DOHH2 (cell line): ENCODE results near the gene SUPT3H.

ENCODE experiments used
- H3F3A ChIP-seq: fragments of 200-600 bp; sonication (generic), shearing (Covaris generic); 2 replicates; pipeline ENCODE4 v1.6.0; 2016; ENCODE audit warnings: antibody characterized with exemption, mild to moderate bottlenecking; ENCODE audit not compliant: control insufficient read depth, insufficient read depth
- H3K27ac ChIP-seq: fragments of 200-600 bp; sonication (generic); 2 replicates; pipeline ENCODE4 v1.5.1; 2014; ENCODE audit warnings: low read depth, mild to moderate bottlenecking, low read length, moderate library complexity
- H3K27me3 ChIP-seq: fragments of 200-600 bp; sonication (generic); 2 replicates; pipeline ENCODE4 v1.6.1; 2014; ENCODE audit warnings: mild to moderate bottlenecking, low read length, mixed read lengths; ENCODE audit not compliant: control insufficient read depth
- H3K36me3 ChIP-seq: fragments of 200-600 bp; sonication (generic); 2 replicates; pipeline ENCODE4 v1.6.1; 2014; ENCODE audit warnings: mild to moderate bottlenecking, low read length, moderate library complexity, mixed read lengths; ENCODE audit not compliant: control insufficient read depth
- H3K4me1 ChIP-seq: fragments of 200-600 bp; sonication (generic); 2 replicates; pipeline ENCODE4 v1.6.1; 2014; ENCODE audit warnings: mild to moderate bottlenecking, low read length, mixed read lengths; ENCODE audit not compliant: control insufficient read depth
- H3K4me2 ChIP-seq: fragments of 200-600 bp; sonication (generic); 2 replicates; pipeline ENCODE4 v1.6.0; 2014; ENCODE audit warnings: mild to moderate bottlenecking, low read length, moderate library complexity
- H3K4me3 ChIP-seq: fragments of 200-600 bp; sonication (generic); 2 replicates; pipeline ENCODE4 v1.5.1; 2014; ENCODE audit warnings: mild to moderate bottlenecking, low read length, mixed read lengths
- H3K79me2 ChIP-seq: fragments of 200-600 bp; sonication (generic); 2 replicates; pipeline ENCODE4 v1.6.1; 2014; ENCODE audit warnings: mild to moderate bottlenecking, low read length, mixed read lengths; ENCODE audit not compliant: control insufficient read depth
- H3K9me2 ChIP-seq: fragments of 200-600 bp; sonication (generic); replicated peaks from 2 replicates; pipeline ENCODE4 v1.6.1; 2014; ENCODE audit warnings: mild to moderate bottlenecking, low read length, mixed read lengths; ENCODE audit not compliant: control insufficient read depth
- H3K9me3 ChIP-seq: fragments of 200-600 bp; sonication (generic); 2 replicates; pipeline ENCODE4 v1.6.1; 2014; ENCODE audit warnings: antibody characterized with exemption, low read length, mixed read lengths; ENCODE audit not compliant: control insufficient read depth, insufficient read depth
- H4K20me1 ChIP-seq: fragments of 200-600 bp; sonication (generic); 2 replicates; pipeline ENCODE4 v1.6.0; 2014; ENCODE audit warnings: low read depth, mild to moderate bottlenecking, antibody characterized with exemption, low read length, moderate library complexity; ENCODE audit not compliant: control insufficient read depth, insufficient read depth
- EZH2phosphoT487 ChIP-seq: fragments of 200-600 bp; sonication (generic); IDR thresholded peaks from 2 replicates; pipeline ENCODE4 v1.6.1; 2017; ENCODE audit warnings: borderline replicate concordance, mild to moderate bottlenecking, antibody characterized with exemption, low read length, moderate library complexity, mixed read lengths
- TF ChIP-seq, protein P1 (sequence below): fragments of 200-600 bp; sonication (generic); IDR thresholded peaks from one replicate; pipeline ENCODE4 v1.5.1; 2014; ENCODE audit warnings: antibody characterized with exemption, mild to moderate bottlenecking, low read depth, low read length; ENCODE audit not compliant: poor library complexity, severe bottlenecking

SUPT3H gene

DNA sequence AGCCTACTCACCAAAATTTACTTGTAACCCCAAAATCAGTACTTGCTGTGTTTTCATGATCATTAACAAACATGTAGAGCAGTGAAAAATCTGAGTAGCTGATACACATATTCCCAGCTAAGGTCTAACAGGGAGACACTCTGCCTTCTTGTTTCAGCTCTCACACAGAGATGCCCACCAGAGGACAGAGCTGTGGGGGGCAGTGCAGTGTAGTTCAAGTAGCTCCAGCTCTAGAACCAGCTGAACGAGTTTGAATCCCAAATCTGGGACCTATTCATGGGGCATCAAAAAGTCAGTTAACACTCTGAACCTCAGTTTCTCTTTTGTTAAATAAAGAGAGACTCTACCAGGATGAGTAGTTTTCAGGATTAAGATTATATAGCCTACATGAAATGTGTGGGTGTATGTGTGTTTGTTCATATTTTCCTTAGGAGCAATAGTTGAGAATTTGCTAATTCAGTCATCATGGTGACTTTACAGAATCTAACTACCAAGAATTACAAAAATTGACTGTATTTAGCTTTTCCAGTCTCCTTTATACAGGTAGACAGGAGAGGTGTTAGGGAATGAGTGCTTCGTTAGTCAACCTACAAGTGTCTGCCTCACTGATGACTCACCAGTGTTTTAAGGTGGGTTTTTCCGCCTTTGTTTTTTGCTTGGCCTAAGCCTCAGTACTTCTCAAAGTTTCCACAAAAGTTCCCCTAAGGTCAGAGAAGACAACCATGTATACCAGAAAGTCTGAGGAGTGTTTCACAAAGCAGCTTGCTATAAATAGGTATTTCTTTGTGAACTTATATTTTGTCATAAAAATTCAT is 213.6 kb downstream of the SUPT3H start:
- no peak overlapping the region for H3K4me2 ChIP-seq
- H3K36me3 ChIP-seq: no peaks in the 10 kb centered on the region
- H3K4me1 ChIP-seq: no peaks in the 10 kb centered on the region
- no peak overlapping the region for H3K27ac ChIP-seq
- no peaks in the 10 kb centered on the region for H4K20me1 ChIP-seq
- no peaks in the 10 kb centered on the region for H3K27me3 ChIP-seq
- no peaks in the 10 kb centered on the region for H3K9me3 ChIP-seq
- no peaks in the 10 kb centered on the region for H3F3A ChIP-seq
- H3K79me2 ChIP-seq: no peaks in the 10 kb centered on the region
- no peak overlapping the region for H3K4me3 ChIP-seq
- H3K9me2 ChIP-seq: no peaks in the 10 kb centered on the region
- no peak for TF ChIP-seq EZH2phosphoT487
- TF ChIP-seq, protein P1, sequence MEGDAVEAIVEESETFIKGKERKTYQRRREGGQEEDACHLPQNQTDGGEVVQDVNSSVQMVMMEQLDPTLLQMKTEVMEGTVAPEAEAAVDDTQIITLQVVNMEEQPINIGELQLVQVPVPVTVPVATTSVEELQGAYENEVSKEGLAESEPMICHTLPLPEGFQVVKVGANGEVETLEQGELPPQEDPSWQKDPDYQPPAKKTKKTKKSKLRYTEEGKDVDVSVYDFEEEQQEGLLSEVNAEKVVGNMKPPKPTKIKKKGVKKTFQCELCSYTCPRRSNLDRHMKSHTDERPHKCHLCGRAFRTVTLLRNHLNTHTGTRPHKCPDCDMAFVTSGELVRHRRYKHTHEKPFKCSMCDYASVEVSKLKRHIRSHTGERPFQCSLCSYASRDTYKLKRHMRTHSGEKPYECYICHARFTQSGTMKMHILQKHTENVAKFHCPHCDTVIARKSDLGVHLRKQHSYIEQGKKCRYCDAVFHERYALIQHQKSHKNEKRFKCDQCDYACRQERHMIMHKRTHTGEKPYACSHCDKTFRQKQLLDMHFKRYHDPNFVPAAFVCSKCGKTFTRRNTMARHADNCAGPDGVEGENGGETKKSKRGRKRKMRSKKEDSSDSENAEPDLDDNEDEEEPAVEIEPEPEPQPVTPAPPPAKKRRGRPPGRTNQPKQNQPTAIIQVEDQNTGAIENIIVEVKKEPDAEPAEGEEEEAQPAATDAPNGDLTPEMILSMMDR: no peak

DNA sequence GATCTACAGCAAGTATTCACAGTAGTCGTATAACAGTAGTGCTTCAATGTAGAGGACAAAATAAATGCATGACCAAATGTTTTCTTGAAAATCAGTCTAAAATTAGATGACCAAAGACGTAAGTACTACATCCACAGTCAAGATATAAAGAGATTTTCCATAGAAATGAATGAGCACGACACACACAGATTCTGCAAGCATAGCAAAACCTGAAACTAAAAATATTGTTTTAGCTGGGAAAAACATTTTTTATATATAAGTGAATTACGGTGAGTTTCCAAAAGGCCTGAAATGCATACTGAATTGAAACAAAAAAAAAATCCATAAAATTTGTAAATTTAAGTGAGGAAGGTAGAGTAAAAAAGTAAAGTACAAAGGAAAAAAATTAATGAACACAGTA is 217.4 kb downstream of the SUPT3H start:
- Histone ChIP-seq H3K9me2 (no peaks in the 10 kb centered on the region), H3K27ac (no peak overlapping the region), H3K79me2 (no peaks in the 10 kb centered on the region), H3K9me3 (no peaks in the 10 kb centered on the region), H3F3A (no peaks in the 10 kb centered on the region), H3K27me3 (no peaks in the 10 kb centered on the region), H3K4me2 (no peak overlapping the region), H3K4me1 (no peaks in the 10 kb centered on the region), H3K4me3 (no peak overlapping the region), H3K36me3 (no peaks in the 10 kb centered on the region), H4K20me1 (no peaks in the 10 kb centered on the region)
- TF ChIP-seq, protein P1: no peak
- TF ChIP-seq EZH2phosphoT487: no peak

GRCh38 chr6:45156075-45156474 is 221.7 kb downstream of the SUPT3H start:
- H3K79me2 ChIP-seq: no peaks in the 10 kb centered on the region
- H3K27ac ChIP-seq: no peak overlapping the region
- H3K4me1 ChIP-seq: no peaks in the 10 kb centered on the region
- H3K27me3 ChIP-seq: no peaks in the 10 kb centered on the region
- H3K4me3 ChIP-seq: no peak overlapping the region
- no peaks in the 10 kb centered on the region for H3K9me3 ChIP-seq
- no peaks in the 10 kb centered on the region for H3K9me2 ChIP-seq
- no peaks in the 10 kb centered on the region for H4K20me1 ChIP-seq
- no peak for TF ChIP-seq EZH2phosphoT487
- TF ChIP-seq, protein P1: no peak
- no peaks in the 10 kb centered on the region for H3F3A ChIP-seq
- H3K4me2 ChIP-seq: no peak overlapping the region
- no peaks in the 10 kb centered on the region for H3K36me3 ChIP-seq
